Peyer's patch (tissue), 4 donors: Measurements from ENCODE around the gene RNASEH1. TPM values are rescaled to one million over a fixed set of nuclear protein-coding genes. Genes with fewer than 3 reads are reported as not detected.
"Not testable (repeated sequence)": the region's sequence is repeated elsewhere in the genome, so short reads cannot be mapped to it uniquely, and the experiment has no call there.

Source experiments
- DNase-seq, 3 donors: peaks; one replicate each; pipeline ENCODE4 v3.0.0-alpha.2; 2017 to 2019
- H3K27ac ChIP-seq, 4 donors: fragments of 200-600 bp; sonication (generic); one replicate each; pipeline ENCODE4 v1.5.1; 2016 to 2019
- H3K27me3 ChIP-seq, 2 donors: fragments of 200-600 bp; sonication (generic); one replicate each; pipeline ENCODE4 v1.5.1; 2019
- H3K36me3 ChIP-seq, 3 donors: fragments of 200-600 bp; sonication (generic); one replicate each; pipeline ENCODE4 v1.5.1; 2016 to 2019
- H3K4me1 ChIP-seq, 4 donors: fragments of 200-600 bp; sonication (generic); one replicate each; pipeline ENCODE4 v1.5.1; 2016 to 2019
- H3K4me3 ChIP-seq, 4 donors: fragments of 200-600 bp; sonication (generic); 1 replicate in 3 of 4; 2 replicates in 1 of 4; pipeline ENCODE4 v1.5.1; 2016 to 2019; ENCODE audit warnings: mild to moderate bottlenecking in 1 of 4
- H3K9me3 ChIP-seq, 4 donors: fragments of 200-600 bp; sonication (generic); one replicate each; pipeline ENCODE4 v1.5.1; 2016 to 2019; ENCODE audit warnings: mild to moderate bottlenecking in 1 of 4
- CTCF ChIP-seq, 6 experiments: fragments of 450-650 bp in 4 of 6; fragments of 200-600 bp in 2 of 6; sonication (generic) in 1 of 6; IDR thresholded peaks; one replicate each; pipeline ENCODE4 v1.5.1; 2017 to 2019; ENCODE audit warnings: antibody characterized with exemption in 6 of 6, mild to moderate bottlenecking in 3 of 6, moderate library complexity in 1 of 6
- POLR2A ChIP-seq, 2 donors: fragments of 450-650 bp; IDR thresholded peaks; one replicate each; pipeline ENCODE4 v1.5.1; 2017; ENCODE audit warnings: antibody characterized with exemption in 2 of 2, mild to moderate bottlenecking in 2 of 2, moderate library complexity in 2 of 2
- total RNA-seq, 4 donors: library from RNA; depleted of rRNA; stranded (reverse); fragments of >200 nt; gene quantifications; one replicate each; pipeline ENCODE4 v1.1.0, GENCODE V29; 2016

Gene RNASEH1
- total RNA-seq, 4 donors from 2014 or later = 8.2 to 42.9 (median 14.8) TPM

- Histone ChIP-seq H3K27ac (no peak overlapping the region), H3K36me3 (peaks cover 0 to 64% (median 3%) of the 10 kb centered on the region in 3 donors), H3K27me3 (no peaks in the 10 kb centered on the region), H3K9me3 (no peaks in the 10 kb centered on the region), H3K4me3 (no peak overlapping the region), H3K4me1 (peaks cover 0 to 32% (median 0%) of the 10 kb centered on the region in 4 donors)
- TF ChIP-seq POLR2A (IDR thresholded peaks at IDR 0.05) (no peak), CTCF (IDR thresholded peaks at IDR 0.05) (no peak)
- DNase-seq = no peak
Measured at GRCh38 chr2:3581367-3582262, 23.5 kb upstream of the RNASEH1 start.

- Histone ChIP-seq H3K27me3 (no peaks in the 10 kb centered on the region), H3K36me3 (peaks cover 0 to 68% (median 3%) of the 10 kb centered on the region in 3 donors), H3K4me1 (peaks cover 0 to 33% (median 0%) of the 10 kb centered on the region in 4 donors), H3K9me3 (no peaks in the 10 kb centered on the region), H3K27ac (no peak overlapping the region), H3K4me3 (no peak overlapping the region)
- no peak for DNase-seq
- TF ChIP-seq CTCF (IDR thresholded peaks at IDR 0.05) (no peak), POLR2A (IDR thresholded peaks at IDR 0.05) (no peak)
Measured at GRCh38 chr2:3580449-3580848, 22.3 kb upstream of the RNASEH1 start.

GRCh38 chr2:3578987-3579386 lies 20.9 kb upstream of the RNASEH1 start:
- Histone ChIP-seq H3K4me1 (peaks cover 0 to 33% (median 0%) of the 10 kb centered on the region in 4 donors), H3K36me3 (peaks cover 0 to 68% (median 3%) of the 10 kb centered on the region in 3 donors), H3K27me3 (no peaks in the 10 kb centered on the region), H3K9me3 (no peaks in the 10 kb centered on the region), H3K4me3 (no peak overlapping the region), H3K27ac (no peak overlapping the region)
- DNase-seq = no peak
- TF ChIP-seq POLR2A (IDR thresholded peaks at IDR 0.05) (no peak), CTCF (IDR thresholded peaks at IDR 0.05) (no peak)

GRCh38 chr2:3576263-3576630 lies 18.1 kb upstream of the RNASEH1 start:
- H3K4me3 ChIP-seq = peak overlapping the region; percentile 73 to 96 (median 82)
- peak overlapping the region; percentile 86 to 94 (median 90) for H3K27ac ChIP-seq
- H3K27me3 ChIP-seq, DNase-seq, H3K9me3 ChIP-seq: not testable (repeated sequence)
- H3K4me1 ChIP-seq = peaks cover 0 to 33% (median 0%) of the 10 kb centered on the region in 4 donors
- peaks cover 0 to 51% (median 3%) of the 10 kb centered on the region in 3 donors for H3K36me3 ChIP-seq

GRCh38 chr2:3575534-3576262 lies 17.6 kb upstream of the RNASEH1 start:
- peaks cover 0 to 46% (median 3%) of the 10 kb centered on the region in 3 donors for H3K36me3 ChIP-seq
- DNase-seq = peak in 1 of 3 donors; percentile 55
- H3K27me3 ChIP-seq = no peaks in the 10 kb centered on the region
- TF ChIP-seq POLR2A (IDR thresholded peaks at IDR 0.05) (peak in 1 of 2 donors; percentile 1), CTCF (IDR thresholded peaks at IDR 0.05) (no peak)
- H3K9me3 ChIP-seq = no peaks in the 10 kb centered on the region
- H3K4me3 ChIP-seq = peak overlapping the region; percentile 73 to 96 (median 82)
- peak overlapping the region; percentile 86 to 94 (median 90) for H3K27ac ChIP-seq
- peaks cover 0 to 33% (median 0%) of the 10 kb centered on the region in 4 donors for H3K4me1 ChIP-seq
